Measurements from ENCODE around the gene CCSAP.
"Not testable (repeated sequence)": the region's sequence is repeated elsewhere in the genome, so short reads cannot be mapped to it uniquely, and the experiment has no call there.

CCSAP gene

DNA sequence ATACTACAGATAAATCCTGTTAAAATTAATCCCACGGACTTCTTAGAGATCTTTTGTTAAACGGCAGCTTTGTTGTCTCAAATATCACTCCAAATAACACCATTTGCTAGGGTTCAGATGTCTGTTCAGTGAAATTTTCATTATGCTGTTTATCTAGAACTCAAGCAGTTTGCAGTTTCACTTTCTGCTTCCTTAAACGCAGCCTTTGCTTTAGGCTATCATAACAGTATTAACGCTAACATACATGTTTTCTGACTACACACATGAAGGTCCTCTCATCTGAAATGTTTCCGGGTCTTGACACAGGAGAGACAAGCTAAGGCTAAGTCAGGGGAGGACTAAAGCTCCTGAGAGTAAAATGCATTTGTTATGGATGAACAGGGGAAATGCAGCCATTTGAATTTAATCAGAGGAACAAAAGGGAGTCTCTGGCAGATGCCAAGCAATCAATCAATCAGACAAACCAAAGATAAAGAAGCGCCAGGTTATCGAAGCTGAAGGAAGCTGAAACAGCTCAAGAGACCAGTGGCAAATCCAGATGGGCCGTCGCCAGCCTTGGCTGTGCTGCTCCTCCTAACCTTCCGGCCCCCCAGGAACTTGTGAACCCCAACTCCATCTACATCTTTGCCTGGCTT, 16.9 kb downstream of the CCSAP start:
- DNase-seq (ENCODE audit: low read depth in 2 of 2) = no peak

DNA sequence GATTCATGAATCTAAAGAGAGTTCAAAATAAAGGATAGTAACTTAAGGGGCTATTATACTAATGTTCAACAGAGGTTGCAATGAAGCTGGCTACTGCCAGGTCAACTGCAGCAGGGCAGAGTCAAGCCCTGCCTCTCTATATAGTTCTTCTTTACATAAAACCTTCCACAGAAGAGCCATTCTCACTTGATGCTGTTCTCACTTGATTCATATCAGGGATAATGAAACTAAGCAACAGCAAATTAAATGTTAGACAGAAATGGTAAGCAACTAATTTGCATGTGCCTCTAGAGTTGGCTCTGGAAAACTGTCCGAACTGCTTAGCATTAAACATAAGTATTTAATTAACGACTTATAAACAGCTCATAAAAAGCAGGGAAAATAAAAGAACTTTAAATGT, 17.4 kb downstream of the CCSAP start:
- no peak for DNase-seq (ENCODE audit: low read depth in 2 of 2)

DNA sequence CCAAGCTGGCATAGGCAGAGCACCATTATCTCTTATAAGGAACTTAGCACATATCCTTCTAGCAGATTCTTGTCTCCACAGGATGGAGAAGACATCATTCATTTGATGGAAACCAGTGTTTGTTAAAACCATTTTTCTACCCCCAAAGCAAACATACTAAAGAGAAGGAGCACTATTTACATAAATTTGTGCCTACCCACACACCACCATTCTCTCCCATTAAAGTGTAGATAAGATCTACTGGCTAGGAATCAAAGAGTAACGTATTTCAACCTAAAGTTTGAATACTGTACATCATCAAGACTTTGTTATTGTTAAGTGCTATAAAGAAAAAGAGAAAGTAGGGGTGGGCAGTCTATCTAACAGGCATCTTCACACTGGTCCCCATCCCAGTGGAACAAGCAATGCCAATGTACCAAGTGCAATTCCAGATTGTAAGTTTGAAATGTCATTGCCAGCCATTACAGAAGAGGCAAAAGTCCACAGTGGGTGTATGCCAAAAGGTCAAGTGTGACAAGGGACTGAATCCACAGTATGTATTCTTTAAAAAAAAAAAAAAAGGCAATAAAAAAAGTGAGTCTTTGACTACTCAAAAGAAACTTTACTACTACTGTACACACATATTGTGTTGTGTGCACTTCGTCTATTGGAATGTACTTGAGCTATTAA, 18.8 kb downstream of the CCSAP start:
- no peak for DNase-seq (ENCODE audit: low read depth in 2 of 2)

DNA sequence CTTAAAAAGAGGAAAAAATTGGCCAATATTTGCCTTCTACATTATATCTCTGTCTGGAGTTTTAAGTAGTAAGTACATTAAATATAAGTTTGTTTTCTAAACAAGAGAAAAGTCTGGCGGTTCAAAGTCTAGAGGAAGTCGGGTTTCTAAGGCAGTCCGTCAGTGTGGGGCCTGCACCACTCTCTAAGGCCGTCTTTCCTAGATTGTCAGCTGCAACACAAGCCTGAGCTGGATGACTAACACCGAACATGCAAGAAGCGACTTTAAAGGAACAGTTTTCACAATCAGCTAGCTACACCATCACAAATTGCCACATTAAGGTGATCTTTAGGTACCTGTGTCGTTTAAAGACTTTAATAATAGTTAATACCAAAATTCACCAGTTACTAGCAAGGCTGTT, 19.6 kb downstream of the CCSAP start:
- DNase-seq (ENCODE audit: low read depth in 2 of 2) = no peak

DNA sequence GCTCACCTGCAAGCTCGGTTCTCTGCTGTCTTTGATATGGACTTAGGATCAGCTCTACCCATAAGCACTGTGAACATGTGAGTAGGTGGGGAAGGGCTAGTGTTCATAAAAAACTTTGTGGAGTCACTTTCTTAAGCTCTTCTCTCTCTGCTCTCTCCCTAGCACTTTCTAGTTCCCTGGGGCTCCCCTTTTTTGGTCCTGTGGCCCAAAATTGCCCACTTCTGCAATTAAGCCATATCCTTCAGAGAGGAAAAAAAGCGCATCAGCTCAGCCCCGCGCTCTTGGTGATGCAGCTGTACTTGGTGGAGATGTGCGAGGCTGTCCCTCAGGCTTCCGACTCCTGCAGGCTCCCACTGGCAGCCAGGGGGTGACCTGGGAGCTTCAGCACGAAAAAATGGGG, 23.4 kb downstream of the CCSAP start:
- DNase-seq (ENCODE audit: low read depth in 2 of 2) = no peak

DNA sequence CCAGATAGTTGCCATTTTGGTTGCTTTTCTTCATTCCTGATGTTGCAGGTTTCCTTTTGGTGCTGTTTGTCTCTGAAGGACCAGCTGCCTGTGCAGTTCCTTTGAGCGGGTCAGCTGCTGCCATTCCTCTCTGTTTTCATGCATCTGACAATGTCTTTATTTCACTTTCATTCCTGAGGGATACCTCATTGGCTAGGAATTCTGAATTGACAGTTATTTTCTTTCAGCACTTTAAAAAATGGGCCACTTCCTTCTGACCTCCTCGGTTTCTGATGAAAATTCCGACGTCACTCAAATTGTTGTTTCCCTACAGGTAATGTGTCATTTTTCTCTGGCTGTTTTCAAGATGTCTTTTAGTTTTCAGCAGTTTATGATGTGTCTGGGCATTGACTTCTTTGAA, 24.8 kb downstream of the CCSAP start:
- no peak for DNase-seq (ENCODE audit: low read depth in 2 of 2)

DNA sequence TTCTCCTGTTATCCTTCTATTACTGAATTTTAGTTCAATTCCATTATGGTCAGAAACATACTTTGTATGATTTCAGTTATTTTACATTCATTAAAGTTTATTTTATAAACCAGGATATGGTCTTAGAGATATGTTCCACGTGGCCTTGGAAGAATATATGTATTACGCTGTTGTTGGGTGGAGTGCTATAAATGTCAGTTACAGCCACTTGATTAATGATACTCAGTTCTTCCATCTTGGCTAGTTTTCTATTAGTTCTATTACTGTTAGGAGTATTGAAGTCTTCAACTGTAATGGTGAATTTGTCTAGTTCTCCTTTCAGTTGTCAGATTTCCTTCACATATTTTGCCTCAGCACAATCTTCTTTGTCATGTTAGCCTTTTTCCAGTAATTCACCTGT, 26.7 kb downstream of the CCSAP start:
- no peak for DNase-seq (ENCODE audit: low read depth in 2 of 2)

DNA sequence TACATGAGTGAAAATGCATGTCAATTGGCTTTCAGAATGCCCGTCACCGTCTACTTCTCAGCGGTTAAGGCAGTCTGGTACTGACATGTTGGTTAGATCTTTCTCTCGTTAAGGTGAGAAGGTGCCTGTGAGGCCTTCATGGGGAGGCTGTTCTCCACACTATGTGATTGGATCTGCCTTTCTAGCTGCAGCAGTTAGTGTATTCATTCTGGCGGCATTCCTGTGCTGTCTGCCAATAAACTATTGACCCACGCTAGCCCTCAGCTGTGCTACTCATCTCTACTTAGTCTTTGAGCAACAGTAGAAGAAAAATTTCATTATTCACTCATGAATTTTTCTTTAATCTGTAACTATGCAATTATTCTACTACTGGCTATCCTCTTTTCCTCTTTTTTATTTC, 32.0 kb downstream of the CCSAP start:
- no peak for DNase-seq (ENCODE audit: low read depth in 2 of 2)

DNA sequence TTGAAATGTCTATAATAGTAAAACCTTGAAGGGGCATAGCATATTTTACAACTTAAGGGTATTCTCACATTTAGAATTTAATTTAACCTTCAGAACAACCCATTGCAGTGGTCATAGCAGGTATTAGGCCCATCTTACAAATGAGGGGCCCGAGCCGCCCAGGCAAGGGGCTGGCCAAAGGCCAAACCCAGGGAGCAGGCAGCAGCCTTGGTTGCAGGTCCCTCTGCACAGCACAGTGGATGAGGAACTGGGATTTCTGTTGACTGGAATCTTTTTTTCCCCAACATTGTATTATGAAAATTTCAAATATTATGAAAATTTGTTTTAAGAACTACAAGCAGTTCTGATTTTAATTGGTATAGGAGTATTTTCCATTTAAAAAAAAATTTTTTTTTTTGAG, 33.2 kb downstream of the CCSAP start:
- no peak for DNase-seq (ENCODE audit: low read depth in 2 of 2)

DNA sequence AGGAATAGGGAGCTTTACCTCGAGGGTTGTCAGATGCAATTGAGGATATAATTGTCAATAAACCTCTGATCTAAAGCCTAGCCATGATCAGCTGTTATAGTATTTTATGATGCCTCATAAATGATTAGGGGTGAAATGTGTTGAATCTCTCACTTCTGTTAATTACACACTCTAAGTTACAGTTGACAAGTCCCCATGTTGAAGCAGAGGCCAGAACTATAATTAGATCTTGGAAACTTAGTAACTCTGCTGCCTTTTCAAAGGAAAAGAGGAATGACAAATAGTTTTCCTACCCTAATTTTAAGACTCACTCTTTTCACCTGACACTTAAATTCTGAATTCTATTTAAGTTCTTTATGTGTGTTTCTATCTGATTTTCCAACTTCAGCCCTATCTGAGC, 33.8 kb downstream of the CCSAP start:
- no peak for DNase-seq (ENCODE audit: low read depth in 2 of 2)

DNA sequence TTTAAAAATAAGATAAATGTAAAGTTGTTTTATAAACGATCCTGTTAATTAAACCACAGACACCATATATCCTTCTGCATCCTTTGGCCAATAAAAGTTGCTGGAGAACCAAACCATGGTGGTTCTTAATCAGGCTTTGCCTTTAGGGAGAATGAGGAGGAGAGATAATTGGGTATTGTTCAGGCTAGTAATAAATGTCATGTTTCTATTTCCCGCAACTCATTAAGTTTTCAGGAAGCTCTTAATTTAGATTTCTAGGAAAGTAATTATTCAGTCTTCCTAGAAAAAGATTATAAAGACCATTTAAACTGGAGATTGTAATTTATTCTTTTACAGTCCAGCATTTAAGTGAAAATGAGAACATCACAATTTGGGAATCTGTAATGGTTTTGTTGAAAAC, 37.5 kb downstream of the CCSAP start:
- no peak for DNase-seq (ENCODE audit: low read depth in 2 of 2)

DNA sequence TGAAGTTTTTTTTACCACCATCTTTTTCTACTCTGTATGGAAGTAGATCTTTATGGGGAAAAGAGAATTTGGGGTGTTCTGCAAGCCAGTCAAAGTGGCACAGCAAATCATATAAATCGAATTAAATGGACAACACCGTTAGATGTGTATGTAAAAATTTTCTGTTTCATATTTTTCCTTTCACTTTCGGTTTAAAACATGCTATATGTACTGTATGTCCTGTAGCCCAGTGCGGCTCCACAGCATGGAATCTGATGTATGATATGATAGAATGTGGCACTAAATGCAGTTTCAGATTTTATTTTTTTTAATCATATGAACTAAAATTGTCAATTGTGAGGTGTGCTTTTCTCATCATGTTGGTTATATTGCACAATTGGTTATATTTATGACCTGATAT, 39.0 kb downstream of the CCSAP start:
- no peak for DNase-seq (ENCODE audit: low read depth in 2 of 2)

DNA sequence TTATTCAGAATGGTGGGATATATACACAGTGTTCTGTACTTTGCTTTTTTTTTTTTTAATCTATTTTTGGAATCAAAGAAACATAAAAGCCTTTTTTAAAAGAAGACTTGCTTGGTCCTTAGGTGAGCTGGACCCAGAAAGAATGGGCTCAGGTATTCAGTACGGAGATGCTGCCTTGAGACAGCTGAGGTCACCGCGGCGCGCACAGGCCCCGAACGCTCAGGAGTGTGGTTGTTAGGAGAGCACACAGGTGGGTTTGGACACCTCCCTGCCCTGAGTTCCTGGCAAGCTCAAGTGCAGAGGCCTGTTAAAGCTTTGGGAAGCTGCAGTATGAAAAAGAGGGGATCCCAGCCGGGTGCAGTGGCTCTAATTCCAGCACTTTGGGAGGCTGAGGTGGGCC, 40.1 kb downstream of the CCSAP start:
- no peak for DNase-seq (ENCODE audit: low read depth in 2 of 2)

DNA sequence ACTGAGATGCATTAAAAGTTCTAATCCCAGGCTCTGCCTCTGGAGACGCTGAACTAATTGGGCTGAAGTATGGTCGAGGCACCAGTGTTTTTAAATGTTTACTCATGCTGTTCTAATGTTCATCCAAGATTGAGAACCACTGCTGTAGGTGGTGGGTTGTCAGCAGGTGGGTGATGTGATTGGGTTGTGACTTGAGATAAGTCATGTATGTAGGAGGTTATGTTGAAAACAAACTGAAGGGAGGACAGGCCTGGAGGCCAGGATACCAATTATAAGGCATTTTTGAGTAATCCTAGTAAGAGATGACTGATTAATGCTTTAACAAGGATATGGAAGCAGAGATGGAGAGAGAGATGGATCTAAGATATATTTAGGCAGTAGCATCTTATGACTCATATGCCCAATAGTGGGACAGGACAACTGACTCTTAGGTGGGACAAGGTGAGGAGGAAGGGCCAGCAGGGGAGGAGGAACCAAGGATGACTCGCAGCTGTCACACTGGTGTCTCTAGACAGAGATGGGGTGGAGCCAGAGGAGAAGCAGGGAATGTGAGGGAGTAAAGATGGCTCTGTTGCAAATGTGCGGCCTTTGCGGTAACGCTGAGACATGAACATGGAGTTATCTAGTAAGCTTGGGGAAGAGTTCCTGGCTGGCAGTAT, 42.6 kb downstream of the CCSAP start:
- DNase-seq (ENCODE audit: low read depth in 2 of 2) = no peak

DNA sequence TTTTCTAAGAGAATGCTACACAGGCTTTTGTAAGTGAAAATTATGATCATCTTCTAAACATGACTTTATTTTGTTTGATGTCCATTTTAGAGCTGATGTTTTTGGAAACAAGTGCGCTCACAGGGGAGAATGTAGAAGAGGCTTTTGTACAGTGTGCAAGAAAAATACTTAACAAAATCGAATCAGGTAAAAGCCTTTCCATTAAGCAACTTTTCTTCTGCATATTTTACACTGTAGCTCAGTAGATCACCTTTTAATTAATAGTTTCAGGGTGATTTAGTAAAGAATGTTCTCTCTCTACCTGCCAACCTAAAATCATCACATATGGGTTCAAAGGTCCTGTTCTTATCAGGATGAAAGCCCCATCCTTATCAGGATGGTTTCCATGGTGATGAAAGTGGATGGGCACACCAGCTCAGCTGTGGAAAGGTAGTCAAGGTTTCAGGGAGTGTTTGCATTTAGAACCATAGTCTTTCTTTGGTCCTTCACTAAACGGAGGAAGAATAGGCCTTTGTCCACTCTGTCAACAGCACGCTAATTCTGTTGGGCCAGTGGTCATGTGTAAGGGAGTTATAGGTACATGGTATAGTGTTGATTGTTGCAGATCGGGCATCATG, 43.9 kb downstream of the CCSAP start:
- DNase-seq (ENCODE audit: low read depth in 2 of 2) = no peak

DNA sequence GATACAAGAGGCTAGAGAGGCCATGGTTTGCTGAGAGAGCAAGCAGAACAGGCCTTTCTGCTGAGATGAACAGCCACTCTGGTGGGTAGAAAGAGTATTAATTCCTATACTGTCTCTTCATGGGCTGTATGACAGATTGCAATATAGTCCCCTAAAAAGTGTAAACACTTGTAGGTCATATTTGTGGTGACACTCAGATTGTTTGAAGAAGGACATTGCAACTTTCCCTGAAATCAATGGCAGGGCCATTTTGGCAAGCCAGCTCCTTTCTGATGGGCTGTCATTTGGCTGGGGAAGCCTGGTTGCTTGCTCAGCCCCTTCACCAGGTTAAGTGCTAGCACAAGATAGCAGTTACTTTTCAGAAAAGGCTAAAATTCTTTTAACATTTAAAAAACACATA, 44.4 kb downstream of the CCSAP start:
- no peak for DNase-seq (ENCODE audit: low read depth in 2 of 2)

DNA sequence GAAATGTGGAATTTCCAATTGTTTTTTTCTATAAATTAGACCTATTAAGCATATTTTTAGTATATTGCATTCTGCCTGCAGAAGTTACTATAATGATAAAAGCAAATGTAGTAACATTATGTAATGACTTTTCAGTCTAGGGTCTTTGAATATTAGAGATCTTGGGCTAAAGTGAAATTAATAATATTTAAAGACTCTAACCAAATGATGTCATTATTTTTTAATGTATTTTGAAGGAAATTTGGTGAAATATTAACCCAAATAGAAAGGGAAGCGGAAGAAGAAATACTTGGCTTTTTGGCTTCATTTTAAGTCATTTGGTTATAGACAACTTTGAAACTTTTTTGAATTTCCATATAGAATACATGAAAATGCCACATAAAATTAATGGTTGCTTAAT, 45.1 kb downstream of the CCSAP start:
- DNase-seq (ENCODE audit: low read depth in 2 of 2) = no peak

DNA sequence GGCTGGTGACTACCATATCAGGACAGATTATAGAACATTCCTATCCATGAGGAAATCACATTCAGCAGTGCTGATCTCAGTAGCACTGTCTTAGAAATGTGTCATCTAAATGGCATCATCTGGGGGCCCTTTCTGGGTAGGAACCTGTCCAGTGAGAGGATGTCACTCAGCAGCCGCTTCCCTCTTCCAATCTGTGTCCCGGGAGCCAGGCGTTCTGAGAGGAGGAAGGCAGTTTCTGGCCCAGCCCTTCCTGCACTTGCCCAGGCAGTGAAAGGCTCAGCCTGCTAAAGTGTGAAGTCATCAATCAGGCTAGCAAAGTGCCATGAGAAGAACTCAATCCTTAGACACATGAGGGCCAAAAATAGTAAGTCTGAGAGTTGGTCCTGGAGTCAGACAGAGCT, 46.3 kb downstream of the CCSAP start:
- no peak for DNase-seq (ENCODE audit: low read depth in 2 of 2)

DNA sequence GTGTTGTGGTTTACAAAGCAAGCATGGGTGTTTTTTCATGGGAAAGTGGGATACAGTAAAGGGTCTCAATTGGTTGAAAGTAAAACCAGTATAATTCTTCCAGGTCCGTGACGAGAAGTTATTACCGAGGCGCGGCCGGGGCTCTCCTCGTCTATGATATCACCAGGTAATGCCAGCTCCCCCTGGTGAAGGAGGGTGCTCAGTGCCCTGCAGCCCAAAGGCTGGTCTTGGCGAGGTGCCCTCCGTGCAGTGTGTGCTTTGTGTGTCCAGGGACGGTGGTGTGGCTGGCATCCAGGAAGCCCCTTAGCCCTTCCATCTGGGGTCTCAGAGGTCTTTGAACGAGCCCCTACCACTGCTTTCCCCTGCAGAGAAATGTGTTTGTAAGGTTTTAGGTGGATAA, 47.1 kb downstream of the CCSAP start:
- no peak for DNase-seq (ENCODE audit: low read depth in 2 of 2)

DNA sequence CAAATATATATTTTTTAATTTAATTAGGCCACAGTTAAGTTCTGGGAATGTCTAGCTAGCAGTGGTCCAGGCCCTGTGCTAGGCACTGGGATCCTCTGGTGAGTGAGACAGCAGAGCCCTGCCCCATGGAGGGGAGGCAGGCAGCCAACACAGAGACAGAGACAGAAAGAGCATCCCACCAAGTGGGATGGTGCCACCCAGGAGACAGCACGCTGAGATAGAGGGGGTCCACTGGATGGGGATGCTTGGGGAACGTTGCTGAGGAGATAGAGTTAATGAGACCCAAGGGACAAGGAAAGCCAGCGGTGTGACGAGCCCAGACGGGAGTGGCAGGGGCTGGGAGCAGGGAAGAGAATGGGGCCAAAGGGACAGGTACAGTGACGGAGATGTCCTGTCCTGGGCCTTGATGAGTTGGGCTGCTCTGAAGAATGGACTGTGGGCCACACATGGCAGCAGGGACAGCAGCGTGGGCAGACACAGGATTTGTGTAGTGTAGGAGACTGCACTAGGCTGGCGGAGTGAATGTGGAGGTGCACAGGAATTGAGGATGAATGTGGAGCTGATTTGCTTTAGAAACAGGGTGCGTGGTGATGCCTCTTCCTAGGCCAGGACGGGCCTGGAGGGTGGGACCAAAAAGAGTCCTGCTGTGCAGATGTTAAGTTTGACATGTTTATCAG, 49.2 kb downstream of the CCSAP start:
- no peak for DNase-seq (ENCODE audit: low read depth in 2 of 2)

DNA sequence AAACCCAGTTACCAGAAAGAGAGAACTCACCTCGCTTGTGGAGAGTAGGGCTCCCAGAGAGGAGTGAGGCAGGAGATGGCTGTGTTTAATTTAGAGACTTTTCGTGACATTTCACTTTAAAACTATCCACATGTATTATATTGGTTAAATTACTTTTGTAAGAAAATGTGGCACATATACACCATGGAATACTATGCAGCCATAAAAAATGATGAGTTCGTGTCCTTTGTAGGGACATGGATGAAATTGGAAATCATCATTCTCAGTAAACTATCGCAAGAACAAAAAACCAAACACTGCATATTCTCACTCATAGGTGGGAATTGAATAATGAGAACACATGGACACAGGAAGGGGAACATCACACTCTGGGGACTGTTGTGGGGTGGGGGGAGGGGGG, 51.2 kb downstream of the CCSAP start:
- DNase-seq (ENCODE audit: low read depth in 2 of 2) = not testable (repeated sequence)

DNA sequence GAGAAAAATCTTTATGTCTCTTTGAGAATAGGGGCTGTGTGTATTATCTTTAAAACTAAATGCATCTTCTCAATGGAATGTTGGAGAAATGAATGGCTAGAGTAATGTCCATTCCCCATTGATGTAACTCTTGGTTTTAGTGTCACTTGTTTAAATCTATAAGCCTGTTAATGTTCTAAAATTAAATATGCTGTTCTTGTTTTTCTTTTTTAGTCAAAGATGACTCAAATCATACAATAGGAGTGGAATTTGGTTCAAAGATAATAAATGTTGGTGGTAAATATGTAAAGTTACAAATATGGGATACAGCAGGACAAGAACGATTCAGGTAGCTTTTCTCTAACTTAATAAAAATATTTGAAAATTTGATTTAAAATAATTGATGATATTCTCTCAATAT, 54.3 kb downstream of the CCSAP start:
- DNase-seq (ENCODE audit: low read depth in 2 of 2) = no peak

DNA sequence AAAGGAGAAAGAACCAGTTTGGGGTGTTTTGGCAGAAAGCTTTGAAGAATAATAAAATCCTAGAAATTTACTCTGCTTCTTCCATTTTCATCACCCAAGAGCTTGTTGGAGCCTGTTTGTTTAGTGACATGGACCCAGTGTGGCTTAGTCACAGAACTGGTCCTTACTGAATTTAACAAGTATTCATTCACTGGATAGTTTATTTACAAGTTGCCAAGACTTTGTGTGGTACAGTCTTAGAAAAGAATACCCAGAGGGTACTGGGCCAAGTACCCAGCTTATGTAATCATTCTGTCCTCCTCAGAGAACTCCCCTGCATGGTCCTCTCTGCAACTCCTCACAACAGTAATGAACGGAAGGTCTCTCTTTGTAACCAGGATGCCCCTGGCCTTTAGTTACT, 55.6 kb downstream of the CCSAP start:
- no peak for DNase-seq (ENCODE audit: low read depth in 2 of 2)
